Activated CD8-positive, alpha-beta T cell treated with anti-CD3 and anti-CD28 coated beads for 36 hours (primary cell): ENCODE data around the gene NF1. TPM values are rescaled to one million over a fixed set of nuclear protein-coding genes. Genes with fewer than 3 reads are reported as not detected.

ENCODE experiments used
- ATAC-seq: fragments of 200-7000 bp; cut with Tn5 transposase; one replicate; pipeline ENCODE4 v1.10.0; 2021; ENCODE audit warnings: mild to moderate bottlenecking, moderate library complexity
- CTCF ChIA-PET: fragments of 350-600 bp; sonication (Branson Sonifier 250); formaldehyde crosslinking; loops from one replicate; lab custom pipeline; 2021; ENCODE audit warnings: antibody characterized with exemption; lab: Charles Lee
- POLR2A ChIA-PET: fragments of 350-600 bp; sonication (Branson Sonifier 250); formaldehyde crosslinking; loops from one replicate; lab custom pipeline; 2021; ENCODE audit warnings: antibody characterized with exemption; lab: Charles Lee
- DNase-seq: peaks from one replicate; pipeline ENCODE4 v3.0.0-alpha.2; 2020
- H3K27ac Mint-ChIP-seq: one replicate; pipeline ENCODE4 v1.8.0; 2021; ENCODE audit warnings: mild to moderate bottlenecking, mixed read lengths
- H3K27me3 Mint-ChIP-seq: one replicate; pipeline ENCODE4 v1.8.0; 2021; ENCODE audit warnings: mixed read lengths
- H3K36me3 Mint-ChIP-seq: one replicate; pipeline ENCODE4 v1.8.0; 2021; ENCODE audit warnings: low read depth, mixed read lengths
- H3K4me1 Mint-ChIP-seq: one replicate; pipeline ENCODE4 v1.8.0; 2021; ENCODE audit warnings: low read depth, mixed read lengths
- H3K4me3 Mint-ChIP-seq: one replicate; pipeline ENCODE4 v1.8.0; 2021; ENCODE audit warnings: mild to moderate bottlenecking, moderate library complexity, mixed read lengths
- H3K9me3 Mint-ChIP-seq: one replicate; pipeline ENCODE4 v1.8.0; 2021; ENCODE audit warnings: mixed read lengths
- CTCF ChIP-seq: fragments of 200-600 bp; IDR thresholded peaks from one replicate; pipeline ENCODE4 v1.8.0; 2022; ENCODE audit warnings: antibody characterized with exemption, mild to moderate bottlenecking
- intact Hi-C: fragments of 100-400 bp; cut with micrococcal nuclease; formaldehyde crosslinking; loops from one replicate; pipeline ENCODE4 v1.10.0; 2022
- total RNA-seq, 2 experiments: library from RNA; stranded (reverse); gene quantifications; one replicate each; pipeline ENCODE4 v1.2.3, GENCODE V29; 2021

Gene NF1
- total RNA-seq, 2 experiments from 2014 or later = 19.4 to 20.1 TPM

GRCh38 chr17:31411707-31412285 is 317.0 kb downstream of the NF1 start:
- TF ChIP-seq CTCF = no peak
- Mint-ChIP-seq H3K27me3 (no peaks in the 10 kb centered on the region), H3K36me3 (no peaks in the 10 kb centered on the region), H3K27ac (no peak overlapping the region), H3K4me1 (no peaks in the 10 kb centered on the region), H3K9me3 (no peaks in the 10 kb centered on the region), H3K4me3 (no peak overlapping the region)
- ATAC-seq (no peak), DNase-seq (no peak)
- ChIA-PET POLR2A (interaction anchor here (0.8 kb wide), 1 partner anchor 56 kb away, joined by 3 read pairs; no protein-coding TSS in a partner anchor), CTCF (interaction anchor here (0.6 to 3.0 kb wide), 2 partner anchors 22 to 269 kb away, joined by 3 to 6 read pairs; no protein-coding TSS in a partner anchor)
- intact Hi-C loops = no loop called here

- intact Hi-C loops = no loop called here
- CTCF ChIA-PET = interaction anchor here (3.0 kb wide), 1 partner anchor 23 kb away, joined by 6 read pairs; no protein-coding TSS in a partner anchor
- POLR2A ChIA-PET = interaction anchor here (0.8 kb wide), 1 partner anchor 56 kb away, joined by 3 read pairs; no protein-coding TSS in a partner anchor
- H3K27ac Mint-ChIP-seq = no peak overlapping the region
- no peaks in the 10 kb centered on the region for H3K36me3 Mint-ChIP-seq
- no peaks in the 10 kb centered on the region for H3K27me3 Mint-ChIP-seq
- no peak for TF ChIP-seq CTCF
- ATAC-seq = no peak
- H3K9me3 Mint-ChIP-seq = no peaks in the 10 kb centered on the region
- no peak for DNase-seq
- H3K4me1 Mint-ChIP-seq = no peaks in the 10 kb centered on the region
- no peak overlapping the region for H3K4me3 Mint-ChIP-seq
Observed at GRCh38 chr17:31412511-31412910, 317.7 kb downstream of the NF1 start.

GRCh38 chr17:31413081-31413799 is 318.5 kb downstream of the NF1 start:
- no peaks in the 10 kb centered on the region for H3K9me3 Mint-ChIP-seq
- CTCF ChIA-PET = interaction anchor here (3.0 kb wide), 1 partner anchor 24 kb away, joined by 6 read pairs; no protein-coding TSS in a partner anchor
- H3K36me3 Mint-ChIP-seq = no peaks in the 10 kb centered on the region
- no peak for TF ChIP-seq CTCF
- POLR2A ChIA-PET = no interaction called here
- H3K27me3 Mint-ChIP-seq = no peaks in the 10 kb centered on the region
- H3K4me3 Mint-ChIP-seq = no peak overlapping the region
- H3K4me1 Mint-ChIP-seq = no peaks in the 10 kb centered on the region
- ATAC-seq = no peak
- DNase-seq = no peak
- no peak overlapping the region for H3K27ac Mint-ChIP-seq
- intact Hi-C loops = no loop called here

- Mint-ChIP-seq H3K27me3 (no peaks in the 10 kb centered on the region), H3K27ac (no peak overlapping the region), H3K36me3 (no peaks in the 10 kb centered on the region), H3K9me3 (no peaks in the 10 kb centered on the region), H3K4me3 (no peak overlapping the region), H3K4me1 (no peaks in the 10 kb centered on the region)
- ChIA-PET POLR2A (no interaction called here), CTCF (interaction anchor here (3.0 kb wide), 1 partner anchor 25 kb away, joined by 6 read pairs; no protein-coding TSS in a partner anchor)
- DNase-seq (no peak), ATAC-seq (no peak)
- intact Hi-C loops = no loop called here
- TF ChIP-seq CTCF = no peak
Observed at GRCh38 chr17:31413874-31414549, 319.2 kb downstream of the NF1 start.
